Embryonic facial prominence (tissue), 1 donor: ENCODE data around the gene ZNF3.

Source experiments
- DNase-seq: peaks from one replicate; pipeline ENCODE4 v3.0.0-alpha.2; 2016; ENCODE audit errors: extremely low spot score

The ZNF3 gene

GRCh38 chr7:100053215-100053614 is 28.3 kb downstream of the ZNF3 start:
- DNase-seq = peak; percentile 16

GRCh38 chr7:100051611-100052010 is 29.9 kb downstream of the ZNF3 start:
- DNase-seq = no peak

GRCh38 chr7:100049441-100050291 is 31.9 kb downstream of the ZNF3 start, which contains the start of gene ZSCAN21:
Gene ZSCAN21 (plus strand): TSS chr7:100049774. CDS start chr7:100057007, 7,233 bp downstream.
- peak; percentile 65 for DNase-seq

GRCh38 chr7:100048680-100049079 is 32.8 kb downstream of the ZNF3 start:
- DNase-seq = no peak

GRCh38 chr7:100044718-100045117 is 36.8 kb downstream of the ZNF3 start:
- DNase-seq = no peak

- no peak for DNase-seq
Measured at GRCh38 chr7:100040575-100040974, 40.9 kb downstream of the ZNF3 start.

GRCh38 chr7:100038326-100038725 is 43.2 kb downstream of the ZNF3 start:
- DNase-seq = no peak

- DNase-seq = no peak
Measured at GRCh38 chr7:100035876-100036275, 45.6 kb downstream of the ZNF3 start.

- DNase-seq = no peak
Measured at GRCh38 chr7:100034871-100035510, 46.5 kb downstream of the ZNF3 start.

- DNase-seq = no peak
Measured at GRCh38 chr7:100033526-100033925, 48.0 kb downstream of the ZNF3 start.

GRCh38 chr7:100029596-100029995 is 51.9 kb downstream of the ZNF3 start:
- DNase-seq = no peak

- no peak for DNase-seq
Measured at GRCh38 chr7:100027197-100027596, 54.3 kb downstream of the ZNF3 start.

- no peak for DNase-seq
Measured at GRCh38 chr7:100024020-100024619, 57.4 kb downstream of the ZNF3 start.

- DNase-seq = no peak
Measured at GRCh38 chr7:100023526-100023925, 58.0 kb downstream of the ZNF3 start.

- DNase-seq = no peak
Measured at GRCh38 chr7:100022621-100023020, 58.9 kb downstream of the ZNF3 start.

GRCh38 chr7:100021297-100021696 is 60.2 kb downstream of the ZNF3 start:
- DNase-seq = no peak
